Activated T-helper 9 cell treated with anti-CD3 and anti-CD28 coated beads, Interleukin-2, amount 50 U/mL, for 16 hours (primary cell): ENCODE results near the gene GPR137B.
"Not testable (repeated sequence)": the region's sequence is repeated elsewhere in the genome, so short reads cannot be mapped to it uniquely, and the experiment has no call there.

Experiments
- DNase-seq: peaks from one replicate; pipeline ENCODE4 v3.0.0-alpha.2; 2020; ENCODE audit warnings: low read depth

GPR137B gene

GRCh38 chr1:236161230-236161629 lies 18.9 kb downstream of the GPR137B start:
- no peak for DNase-seq

- not testable (repeated sequence) for DNase-seq
Measured at GRCh38 chr1:236161755-236162154, 19.4 kb downstream of the GPR137B start.

- no peak for DNase-seq
Measured at GRCh38 chr1:236163463-236164153, 21.3 kb downstream of the GPR137B start.

- no peak for DNase-seq
Measured at GRCh38 chr1:236164273-236164672, 21.9 kb downstream of the GPR137B start.

GRCh38 chr1:236165238-236165981 lies 23.1 kb downstream of the GPR137B start:
- no peak for DNase-seq

- no peak for DNase-seq
Measured at GRCh38 chr1:236166041-236166440, 23.7 kb downstream of the GPR137B start.

- no peak for DNase-seq
Measured at GRCh38 chr1:236167154-236167553, 24.8 kb downstream of the GPR137B start.

GRCh38 chr1:236167578-236167977 lies 25.2 kb downstream of the GPR137B start:
- DNase-seq, result no peak

- no peak for DNase-seq
Measured at GRCh38 chr1:236168716-236169429, 26.5 kb downstream of the GPR137B start.

GRCh38 chr1:236172041-236172579 lies 29.8 kb downstream of the GPR137B start:
- no peak for DNase-seq

GRCh38 chr1:236173174-236173767 lies 30.9 kb downstream of the GPR137B start:
- DNase-seq, result no peak

- no peak for DNase-seq
Measured at GRCh38 chr1:236175642-236176336, 33.5 kb downstream of the GPR137B start.

- no peak for DNase-seq
Measured at GRCh38 chr1:236176337-236177336, 34.3 kb downstream of the GPR137B start.

- no peak for DNase-seq
Measured at GRCh38 chr1:236179634-236180033, 37.3 kb downstream of the GPR137B start.

GRCh38 chr1:236181059-236181458 lies 38.7 kb downstream of the GPR137B start:
- no peak for DNase-seq

GRCh38 chr1:236185687-236186086 lies 43.3 kb downstream of the GPR137B start:
- DNase-seq, result no peak

GRCh38 chr1:236186471-236186870 lies 44.1 kb downstream of the GPR137B start:
- DNase-seq, result not testable (repeated sequence)

GRCh38 chr1:236188084-236188483 lies 45.7 kb downstream of the GPR137B start:
- DNase-seq, result not testable (repeated sequence)

- no peak for DNase-seq
Measured at GRCh38 chr1:236193184-236193583, 50.8 kb downstream of the GPR137B start.

- no peak for DNase-seq
Measured at GRCh38 chr1:236200925-236201324, 58.6 kb downstream of the GPR137B start.
